Measurements from ENCODE around the gene ADAD2. TPM values are rescaled to one million over a fixed set of nuclear protein-coding genes. Genes with fewer than 3 reads are reported as not detected.

The ADAD2 gene
- total RNA-seq, 1 donor from 2014 or later, result not detected

- Mint-ChIP-seq H3K27ac (no peak overlapping the region), H3K36me3 (ENCODE audit: low read depth) (no peaks in the 10 kb centered on the region), H3K4me1 (ENCODE audit: low read depth) (no peaks in the 10 kb centered on the region), H3K9me3 (no peaks in the 10 kb centered on the region), H3K4me3 (ENCODE audit: low read depth) (no peak overlapping the region), H3K27me3 (ENCODE audit: low read depth) (peaks cover 10% of the 10 kb centered on the region)
- intact Hi-C loops (cut with micrococcal nuclease), result no loop called here
- DNase-seq (ENCODE audit: low spot score), result no peak
These were observed 48.3 kb downstream of the ADAD2 start for GRCh38 chr16:84239141-84239769.

GRCh38 chr16:84239909-84240308 is 49.0 kb downstream of the ADAD2 start, which contains the start of gene KCNG4:
Gene KCNG4, minus strand, starts transcription at chr16:84240012. Its CDS starts 2,527 bp downstream, at chr16:84237485.
- Mint-ChIP-seq H3K9me3 (no peaks in the 10 kb centered on the region), H3K27ac (no peak within 1 kb of the TSS)

GRCh38 chr16:84240455-84240854 is 49.5 kb downstream of the ADAD2 start:
- Mint-ChIP-seq H3K27ac (no peak overlapping the region), H3K9me3 (no peaks in the 10 kb centered on the region), H3K4me1 (ENCODE audit: low read depth) (no peaks in the 10 kb centered on the region), H3K4me3 (ENCODE audit: low read depth) (no peak overlapping the region), H3K27me3 (ENCODE audit: low read depth) (peaks cover 9% of the 10 kb centered on the region), H3K36me3 (ENCODE audit: low read depth) (no peaks in the 10 kb centered on the region)
- no peak for DNase-seq (ENCODE audit: low spot score)
- intact Hi-C loops (cut with micrococcal nuclease), result no loop called here

More at GRCh38 chr16:84239909-84240308, 49.0 kb downstream of the ADAD2 start, which contains the start of gene KCNG4:
- Mint-ChIP-seq H3K27me3 (ENCODE audit: low read depth) (peaks cover 10% of the 10 kb centered on the region), H3K4me1 (ENCODE audit: low read depth) (no peaks in the 10 kb centered on the region), H3K4me3 (ENCODE audit: low read depth) (no peak within 1 kb of the TSS), H3K36me3 (ENCODE audit: low read depth) (no peaks in the 10 kb centered on the region)
- no peak for DNase-seq (ENCODE audit: low spot score)
- intact Hi-C loops (cut with micrococcal nuclease), result no loop called here

GRCh38 chr16:84241778-84242177 is 50.8 kb downstream of the ADAD2 start:
- intact Hi-C loops (cut with micrococcal nuclease), result no loop called here
- H3K27me3 Mint-ChIP-seq (ENCODE audit: low read depth), result peaks cover 9% of the 10 kb centered on the region
- peaks cover 2% of the 10 kb centered on the region for H3K4me1 Mint-ChIP-seq (ENCODE audit: low read depth)
- H3K36me3 Mint-ChIP-seq (ENCODE audit: low read depth), result no peaks in the 10 kb centered on the region
- no peaks in the 10 kb centered on the region for H3K9me3 Mint-ChIP-seq
- DNase-seq (ENCODE audit: low spot score), result no peak
- no peak overlapping the region for H3K27ac Mint-ChIP-seq
- no peak overlapping the region for H3K4me3 Mint-ChIP-seq (ENCODE audit: low read depth)

- no peak overlapping the region for H3K4me3 Mint-ChIP-seq (ENCODE audit: low read depth)
- intact Hi-C loops (cut with micrococcal nuclease), result no loop called here
- no peaks in the 10 kb centered on the region for H3K36me3 Mint-ChIP-seq (ENCODE audit: low read depth)
- H3K27me3 Mint-ChIP-seq (ENCODE audit: low read depth), result peaks cover 9% of the 10 kb centered on the region
- peaks cover 2% of the 10 kb centered on the region for H3K4me1 Mint-ChIP-seq (ENCODE audit: low read depth)
- H3K9me3 Mint-ChIP-seq, result no peaks in the 10 kb centered on the region
- no peak overlapping the region for H3K27ac Mint-ChIP-seq
- DNase-seq (ENCODE audit: low spot score), result no peak
These were observed 51.9 kb downstream of the ADAD2 start for GRCh38 chr16:84242839-84243238.

- peaks cover 9% of the 10 kb centered on the region for H3K27me3 Mint-ChIP-seq (ENCODE audit: low read depth)
- H3K4me3 Mint-ChIP-seq (ENCODE audit: low read depth), result no peak overlapping the region
- peaks cover 2% of the 10 kb centered on the region for H3K4me1 Mint-ChIP-seq (ENCODE audit: low read depth)
- H3K27ac Mint-ChIP-seq, result no peak overlapping the region
- DNase-seq (ENCODE audit: low spot score), result no peak
- no peaks in the 10 kb centered on the region for H3K9me3 Mint-ChIP-seq
- no peaks in the 10 kb centered on the region for H3K36me3 Mint-ChIP-seq (ENCODE audit: low read depth)
- intact Hi-C loops (cut with micrococcal nuclease), result no loop called here
These were observed 52.8 kb downstream of the ADAD2 start for GRCh38 chr16:84243732-84244131.

GRCh38 chr16:84244728-84245127 is 53.8 kb downstream of the ADAD2 start:
- Mint-ChIP-seq H3K4me1 (ENCODE audit: low read depth) (peaks cover 2% of the 10 kb centered on the region), H3K9me3 (no peaks in the 10 kb centered on the region), H3K27ac (no peak overlapping the region), H3K36me3 (ENCODE audit: low read depth) (no peaks in the 10 kb centered on the region), H3K27me3 (ENCODE audit: low read depth) (peaks cover 9% of the 10 kb centered on the region), H3K4me3 (ENCODE audit: low read depth) (no peak overlapping the region)
- DNase-seq (ENCODE audit: low spot score), result no peak
- intact Hi-C loops (cut with micrococcal nuclease), result no loop called here

GRCh38 chr16:84245956-84246678 is 55.2 kb downstream of the ADAD2 start:
- Mint-ChIP-seq H3K27ac (no peak overlapping the region), H3K4me3 (ENCODE audit: low read depth) (no peak overlapping the region), H3K27me3 (ENCODE audit: low read depth) (peaks cover 5% of the 10 kb centered on the region), H3K9me3 (no peaks in the 10 kb centered on the region), H3K36me3 (ENCODE audit: low read depth) (no peaks in the 10 kb centered on the region), H3K4me1 (ENCODE audit: low read depth) (peaks cover 2% of the 10 kb centered on the region)
- no peak for DNase-seq (ENCODE audit: low spot score)
- intact Hi-C loops (cut with micrococcal nuclease), result no loop called here

GRCh38 chr16:84246679-84247077 is 55.7 kb downstream of the ADAD2 start:
- peaks cover 2% of the 10 kb centered on the region for H3K4me1 Mint-ChIP-seq (ENCODE audit: low read depth)
- no peaks in the 10 kb centered on the region for H3K9me3 Mint-ChIP-seq
- H3K36me3 Mint-ChIP-seq (ENCODE audit: low read depth), result no peaks in the 10 kb centered on the region
- H3K27me3 Mint-ChIP-seq (ENCODE audit: low read depth), result peaks cover 10% of the 10 kb centered on the region
- DNase-seq (ENCODE audit: low spot score), result no peak
- H3K4me3 Mint-ChIP-seq (ENCODE audit: low read depth), result no peak overlapping the region
- intact Hi-C loops (cut with micrococcal nuclease), result no loop called here
- H3K27ac Mint-ChIP-seq, result no peak overlapping the region

Other genes starting within 250 kb of the ADAD2 start
- 1.4 and 2.1 TPM in 2 replicates for gene OSGIN1, start 237.9 kb upstream of the ADAD2 start, total RNA-seq
- gene NECAB2, start 222.9 kb upstream of the ADAD2 start, total RNA-seq, result 0.11 TPM in 1 of 2 replicates, not detected in the other
- 0.28 TPM in 1 of 2 replicates, not detected in the other for gene SLC38A8, start 148.4 kb upstream of the ADAD2 start, total RNA-seq
- gene MBTPS1, start 74.2 kb upstream of the ADAD2 start, total RNA-seq, result 54.5 and 58.1 TPM in 2 replicates
- 16.7 and 19.9 TPM in 2 replicates for gene HSDL1, start 46.0 kb upstream of the ADAD2 start, total RNA-seq
- gene DNAAF1, start 45.8 kb upstream of the ADAD2 start, total RNA-seq, result 0.09 TPM in 1 of 2 replicates, not detected in the other
- 57.5 and 64.4 TPM in 2 replicates for gene TAF1C, start 4.1 kb upstream of the ADAD2 start, total RNA-seq
- gene KCNG4, start 48.9 kb downstream of the ADAD2 start, total RNA-seq, result not detected in 2 replicates
- gene WFDC1, start 103.7 kb downstream of the ADAD2 start, total RNA-seq, result not detected in 2 replicates
- not detected in 2 replicates for gene ATP2C2, start 177.4 kb downstream of the ADAD2 start, total RNA-seq